Left renal pelvis (tissue), 4 donors: Measurements from ENCODE around the gene TRUB2. TPM values are rescaled to one million over a fixed set of nuclear protein-coding genes. Genes with fewer than 3 reads are reported as not detected.
A peak's percentile ranks its signal among the peaks of the same experiment; 100 is the strongest.

Source experiments
- DNase-seq, 4 donors: peaks; one replicate each; pipeline ENCODE4 v3.0.0-alpha.2; 2013; ENCODE audit warnings: low read depth in 4 of 4, low spot score in 3 of 4
- polyA plus RNA-seq, 4 donors: library from polyadenylated mRNA; unstranded; fragments of 120-200 nt; gene quantifications; one replicate each; pipeline ENCODE4 v1.2.1, GENCODE V29; 2013; ENCODE audit not compliant: insufficient read length in 4 of 4

Gene TRUB2
- polyA plus RNA-seq, 4 donors, result 27.6 to 42.9 (median 36.1) TPM

- peak in 1 of 4 donors; percentile 51 for DNase-seq
Measured at GRCh38 chr9:128275198-128276007, 46.8 kb downstream of the TRUB2 start, which contains the start of gene GOLGA2. GOLGA2 (minus strand) TSS chr9:128276007; CDS start chr9:128275976, 31 bp downstream.

DNA sequence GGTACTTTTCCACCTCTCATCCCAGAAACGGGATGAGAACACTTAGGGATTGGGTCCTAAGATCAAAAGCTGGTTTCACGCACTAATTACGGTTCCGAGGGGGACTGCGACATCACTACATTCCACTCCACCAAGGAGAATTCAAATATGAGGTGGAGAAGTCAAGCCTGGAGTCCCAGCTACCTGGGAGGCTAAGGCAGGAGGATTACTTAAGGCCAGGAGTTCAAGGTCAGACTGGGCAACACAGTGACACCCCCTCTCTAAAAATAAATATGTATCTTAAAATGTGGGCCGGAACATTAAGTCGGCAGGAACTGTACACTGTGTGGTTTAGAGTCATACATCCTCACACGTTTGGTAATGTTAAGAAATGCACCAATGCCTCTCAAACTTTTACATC is 48.0 kb downstream of the TRUB2 start:
- DNase-seq, result no peak

DNA sequence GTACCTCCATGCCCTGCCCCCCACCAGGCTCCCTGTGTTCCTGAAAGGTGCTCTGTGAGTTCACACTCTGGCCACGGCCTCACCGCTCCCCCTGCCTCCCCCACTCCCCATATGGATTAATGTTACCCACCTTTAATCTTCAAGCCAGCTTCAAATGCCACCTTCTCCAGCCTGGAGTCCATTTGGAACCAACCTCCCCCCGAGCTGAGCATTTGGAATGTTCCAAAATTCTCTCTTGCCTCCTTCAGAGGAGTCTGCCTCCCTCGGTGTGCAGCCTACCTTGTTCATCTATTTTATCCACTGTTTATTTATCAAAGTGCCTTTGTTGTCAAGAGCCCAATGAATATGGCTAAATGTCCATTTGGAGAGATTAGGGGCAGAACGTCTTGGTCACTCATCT is 50.7 kb downstream of the TRUB2 start:
- no peak for DNase-seq

DNA sequence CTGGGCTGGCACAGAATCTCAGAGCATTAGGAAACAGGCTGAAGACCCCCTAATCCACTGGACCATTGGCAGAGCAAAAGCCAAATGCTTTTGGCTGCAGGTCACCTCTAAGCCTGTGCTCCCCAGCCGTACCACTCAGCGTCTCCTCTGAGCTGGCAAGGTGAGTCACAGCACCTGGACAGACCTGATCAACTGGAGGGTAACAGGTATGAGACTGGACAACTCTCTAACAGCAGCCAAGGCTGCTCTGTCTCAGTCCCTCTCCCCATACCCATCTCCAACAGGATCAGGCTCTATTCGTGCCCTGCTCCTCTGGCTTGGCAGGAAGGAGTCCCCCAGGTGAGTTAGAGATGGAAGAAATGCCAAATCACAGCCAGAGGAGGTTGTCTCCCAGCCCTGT is 51.1 kb downstream of the TRUB2 start:
- no peak for DNase-seq

- DNase-seq, result no peak
Measured at GRCh38 chr9:128266868-128267590, 55.2 kb downstream of the TRUB2 start.

GRCh38 chr9:128265348-128265847 is 56.8 kb downstream of the TRUB2 start:
- no peak for DNase-seq

GRCh38 chr9:128262687-128263086 is 59.6 kb downstream of the TRUB2 start:
- no peak for DNase-seq

DNA sequence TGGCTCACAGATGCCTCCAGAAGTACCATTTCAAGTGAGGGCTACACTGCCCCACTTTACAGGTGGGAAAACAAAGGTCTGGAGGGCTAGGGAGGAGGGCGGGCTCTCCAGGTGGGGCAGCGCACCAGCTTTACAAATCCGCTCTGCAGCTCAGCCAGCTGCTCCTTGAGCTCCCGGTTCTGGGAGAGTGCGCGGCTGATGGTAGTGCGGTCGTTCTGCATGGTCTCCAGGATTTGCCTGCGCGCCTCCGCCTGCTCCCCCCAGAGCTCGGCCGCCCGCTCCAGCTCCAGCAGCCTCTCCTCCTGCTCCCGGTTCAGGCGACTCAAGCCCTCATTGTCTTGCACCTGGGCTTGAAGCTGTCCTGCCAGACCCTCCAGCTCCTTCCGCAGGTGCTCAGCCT is 61.9 kb downstream of the TRUB2 start:
- DNase-seq, result no peak

DNA sequence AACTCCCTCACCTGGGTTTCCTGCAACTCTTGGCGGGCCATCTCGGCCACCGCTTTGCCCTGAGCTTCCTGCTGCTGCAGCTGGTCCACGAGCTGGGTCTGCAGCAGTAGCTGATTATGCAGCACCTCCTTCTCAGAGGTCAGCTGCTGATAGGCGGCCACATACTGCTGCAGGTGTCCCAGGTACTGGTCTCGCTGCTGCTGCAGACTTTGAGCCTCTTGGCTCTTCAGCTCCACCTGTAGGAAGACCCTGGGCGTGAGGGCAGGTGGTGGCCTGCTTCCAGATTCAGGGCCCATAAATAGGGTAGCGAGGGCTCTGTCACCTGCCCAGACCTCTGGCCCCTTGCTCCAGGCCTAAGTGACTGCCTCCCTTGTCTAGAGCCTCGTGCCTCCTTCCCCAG is 63.1 kb downstream of the TRUB2 start:
- no peak for DNase-seq

DNA sequence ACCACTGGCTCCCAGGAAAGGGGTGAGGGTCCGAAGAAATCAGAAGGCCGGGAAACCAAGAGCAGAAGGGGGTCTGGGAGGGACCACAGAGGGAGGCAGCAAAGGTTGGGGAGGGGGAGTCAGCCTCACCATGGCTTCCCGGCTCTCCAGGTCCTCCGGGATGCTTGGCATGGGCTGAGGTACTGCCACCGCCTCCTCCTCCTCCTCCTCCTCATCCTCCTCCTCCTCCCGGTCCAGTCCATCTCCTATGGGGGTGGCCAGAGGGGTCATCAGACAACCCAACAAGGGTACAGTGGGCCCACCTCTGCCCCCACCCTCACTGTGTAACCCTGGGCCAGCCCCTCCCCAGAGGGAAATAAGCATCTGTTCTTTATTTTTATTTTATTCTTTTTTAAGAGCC is 63.9 kb downstream of the TRUB2 start:
- DNase-seq, result no peak

DNA sequence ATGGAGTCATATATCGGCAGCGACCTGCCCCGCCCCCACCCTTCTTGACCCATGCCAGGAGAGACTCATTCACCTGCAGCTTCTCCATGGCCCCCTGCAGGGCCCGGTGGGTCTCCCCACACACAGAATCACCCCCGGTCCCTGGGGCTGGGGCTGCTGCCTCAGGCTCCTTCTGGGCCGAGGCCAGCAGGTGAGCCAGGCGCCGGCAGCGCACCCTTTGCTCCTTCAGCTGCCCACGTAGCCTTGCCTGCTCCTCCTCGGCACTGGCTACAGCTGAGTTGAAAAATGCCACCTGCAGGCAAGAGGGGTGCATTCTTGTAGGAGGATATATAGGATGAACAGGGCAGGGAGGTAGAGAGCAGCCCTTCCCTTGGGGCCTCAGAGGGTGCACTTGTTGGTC is 64.3 kb downstream of the TRUB2 start:
- no peak for DNase-seq

DNA sequence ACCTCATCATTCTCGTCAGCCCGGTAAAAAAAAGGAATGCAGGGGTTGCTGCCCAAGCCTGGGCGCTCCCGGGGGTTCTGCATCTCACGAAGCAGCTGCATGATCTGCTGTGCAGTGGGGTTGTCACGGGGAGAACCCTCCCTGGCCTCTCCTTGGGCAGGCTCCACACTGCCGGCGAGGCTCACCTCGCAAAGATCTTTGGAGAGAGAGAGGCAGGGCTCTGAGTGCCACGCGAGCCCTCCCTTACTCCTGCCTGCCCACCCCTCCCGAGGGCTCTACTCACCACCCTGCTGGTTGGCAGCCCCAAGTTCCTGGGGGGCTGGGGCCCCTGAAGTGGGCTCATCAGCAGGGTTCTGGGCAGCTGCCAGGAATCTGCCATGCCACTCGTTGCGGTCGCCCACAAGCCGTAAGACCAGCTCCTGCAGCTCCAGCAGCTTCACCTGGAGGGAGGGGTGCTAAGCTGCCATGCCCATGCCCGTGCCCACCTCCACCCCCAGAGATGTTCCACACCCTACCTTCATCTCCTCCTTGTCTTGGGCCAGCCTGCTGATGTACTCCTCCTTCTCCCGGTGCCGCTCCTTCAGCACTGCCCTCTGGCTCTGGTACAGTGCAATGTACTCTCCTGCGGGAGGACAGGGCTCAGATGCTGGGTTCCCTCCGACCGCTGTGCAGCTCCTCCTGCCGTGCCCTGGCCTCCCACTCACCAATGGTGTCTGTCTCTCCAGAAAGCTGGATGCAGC is 65.0 kb downstream of the TRUB2 start:
- DNase-seq, result no peak

Other genes starting within 250 kb of the TRUB2 start
- 10 to 100 TPM; 27.0 to 68.2 (median 42.8) TPM for gene PTGES2, start 194.7 kb downstream of the TRUB2 start, polyA plus RNA-seq
- gene LCN2, start 173.0 kb downstream of the TRUB2 start, polyA plus RNA-seq, result 1 to 10 TPM in 2 of 4 donors, under 1 TPM in 1, not detected in 1; 0.80 to 4.6 (median 1.3) TPM
- 10 to 100 TPM; 33.1 to 65.4 (median 38.4) TPM for gene BBLN, start 162.2 kb downstream of the TRUB2 start, polyA plus RNA-seq
- 100 to 1,000 TPM; 116 to 160 (median 124) TPM for gene CIZ1, start 130.9 kb downstream of the TRUB2 start, polyA plus RNA-seq
- 100 to 1,000 TPM in 2 of 4 donors, 10 to 100 TPM in 2; 47.8 to 204 (median 102) TPM for gene DNM1, start 119.1 kb downstream of the TRUB2 start, polyA plus RNA-seq
- 100 to 1,000 TPM in 2 of 4 donors, 10 to 100 TPM in 2; 71.5 to 126 (median 94.2) TPM for gene GOLGA2, start 46.4 kb downstream of the TRUB2 start, polyA plus RNA-seq
- 10 to 100 TPM; 24.7 to 35.7 (median 31.1) TPM for gene SWI5, start 46.2 kb downstream of the TRUB2 start, polyA plus RNA-seq
- gene COQ4, start 392 bp upstream of the TRUB2 start, polyA plus RNA-seq, result 10 to 100 TPM; 35.3 to 92.2 (median 56.3) TPM
- 10 to 100 TPM; 11.2 to 22.6 (median 16.7) TPM for gene SLC27A4, start 18.1 kb upstream of the TRUB2 start, polyA plus RNA-seq
- 10 to 100 TPM; 48.5 to 61.2 (median 53.6) TPM for gene URM1, start 48.9 kb upstream of the TRUB2 start, polyA plus RNA-seq
- 100 to 1,000 TPM in 1 of 4 donors, 10 to 100 TPM in 3; 37.7 to 103 (median 50.1) TPM for gene CERCAM, start 98.4 kb upstream of the TRUB2 start, polyA plus RNA-seq
- 10 to 100 TPM; 29.8 to 51.4 (median 45.3) TPM for gene ODF2, start 133.6 kb upstream of the TRUB2 start, polyA plus RNA-seq
- 10 to 100 TPM; 20.0 to 30.7 (median 30.3) TPM for gene GLE1, start 182.3 kb upstream of the TRUB2 start, polyA plus RNA-seq
- 100 to 1,000 TPM; 299 to 423 (median 338) TPM for gene SPTAN1, start 230.1 kb upstream of the TRUB2 start, polyA plus RNA-seq